ENCODE results near the gene CDKL5.

- TF ChIP-seq CTCF (IDR thresholded peaks at IDR 0.05 in 8 of 11, conservative IDR thresholded peaks at IDR 0.05 in 3 of 11), result no peak
- no peak for TF ChIP-seq POLR2A (IDR thresholded peaks at IDR 0.05)
These were observed 241.2 kb downstream of the CDKL5 start for GRCh38 chrX:18666614-18667013.

All from spleen (tissue), 7 donors.